Measurements from ENCODE around the gene EIPR1.

Gene EIPR1

DNA sequence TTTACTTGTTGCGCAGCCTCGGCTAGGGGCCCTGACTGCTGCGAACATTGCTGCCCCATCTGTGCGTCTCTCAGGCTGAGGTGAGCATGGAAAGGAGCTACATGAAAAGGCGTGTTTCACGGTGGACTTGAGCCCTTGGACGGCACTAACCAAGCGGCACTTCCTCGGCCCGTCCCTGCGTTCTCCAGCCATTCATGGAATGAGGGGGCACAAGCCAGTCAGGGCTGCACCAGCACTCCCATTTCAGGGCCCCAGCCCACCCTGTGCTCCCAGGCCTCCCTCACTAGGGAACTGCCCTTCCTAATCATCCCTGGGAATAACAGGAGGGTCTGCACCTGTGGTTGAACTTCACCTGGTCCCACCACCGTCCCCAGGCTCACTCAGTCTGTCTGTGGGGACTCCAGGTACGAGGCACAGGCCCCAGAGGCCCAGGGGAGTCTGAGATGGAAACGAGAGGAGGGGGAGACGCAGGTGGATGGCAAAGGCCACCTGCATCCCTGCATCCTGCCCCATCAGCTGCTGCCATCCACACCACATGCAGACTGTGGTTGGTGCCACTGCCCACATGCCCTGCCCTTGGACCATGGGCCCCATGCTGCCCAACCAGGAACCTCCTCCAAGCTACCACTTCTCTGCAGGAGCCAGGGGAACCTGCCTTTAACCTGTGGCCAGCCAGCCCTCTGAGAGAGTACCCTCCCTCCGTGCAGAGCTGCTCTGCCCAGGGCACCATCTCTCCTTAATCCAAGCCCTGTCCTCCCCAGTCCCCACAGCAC is 99.7 kb downstream of the EIPR1 start:
- no peak for DNase-seq (ENCODE audit: low read depth in 3 of 3, low spot score in 1 of 3)

- DNase-seq (ENCODE audit: low read depth in 3 of 3, low spot score in 1 of 3) = no peak
These were observed 100.4 kb downstream of the EIPR1 start for GRCh38 chr2:3277050-3277747.

GRCh38 chr2:3272761-3273160 is 104.9 kb downstream of the EIPR1 start:
- DNase-seq (ENCODE audit: low read depth in 3 of 3, low spot score in 1 of 3) = no peak

- DNase-seq (ENCODE audit: low read depth in 3 of 3, low spot score in 1 of 3) = no peak
These were observed 107.5 kb downstream of the EIPR1 start for GRCh38 chr2:3270095-3270478.

- no peak for DNase-seq (ENCODE audit: low read depth in 3 of 3, low spot score in 1 of 3)
These were observed 108.1 kb downstream of the EIPR1 start for GRCh38 chr2:3269425-3270094.

DNA sequence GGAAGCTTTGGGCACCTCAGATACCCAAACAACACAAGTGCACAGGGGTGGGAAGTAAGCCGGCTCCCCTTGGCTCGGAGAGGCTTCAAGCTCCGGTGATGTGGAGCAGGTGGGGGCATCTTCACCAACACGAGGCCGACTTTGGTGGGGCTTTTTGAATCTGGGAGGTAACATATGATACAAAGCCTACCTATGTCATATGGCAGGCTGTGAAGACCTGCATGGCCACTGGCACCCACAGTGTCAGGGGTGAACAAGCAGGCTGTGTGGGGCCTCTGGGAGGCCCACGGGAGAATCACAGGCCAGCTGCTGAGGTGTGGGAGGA is 109.0 kb downstream of the EIPR1 start:
- DNase-seq (ENCODE audit: low read depth in 3 of 3, low spot score in 1 of 3) = no peak

GRCh38 chr2:3267869-3268704 is 109.5 kb downstream of the EIPR1 start:
- DNase-seq (ENCODE audit: low read depth in 3 of 3, low spot score in 1 of 3) = no peak

DNA sequence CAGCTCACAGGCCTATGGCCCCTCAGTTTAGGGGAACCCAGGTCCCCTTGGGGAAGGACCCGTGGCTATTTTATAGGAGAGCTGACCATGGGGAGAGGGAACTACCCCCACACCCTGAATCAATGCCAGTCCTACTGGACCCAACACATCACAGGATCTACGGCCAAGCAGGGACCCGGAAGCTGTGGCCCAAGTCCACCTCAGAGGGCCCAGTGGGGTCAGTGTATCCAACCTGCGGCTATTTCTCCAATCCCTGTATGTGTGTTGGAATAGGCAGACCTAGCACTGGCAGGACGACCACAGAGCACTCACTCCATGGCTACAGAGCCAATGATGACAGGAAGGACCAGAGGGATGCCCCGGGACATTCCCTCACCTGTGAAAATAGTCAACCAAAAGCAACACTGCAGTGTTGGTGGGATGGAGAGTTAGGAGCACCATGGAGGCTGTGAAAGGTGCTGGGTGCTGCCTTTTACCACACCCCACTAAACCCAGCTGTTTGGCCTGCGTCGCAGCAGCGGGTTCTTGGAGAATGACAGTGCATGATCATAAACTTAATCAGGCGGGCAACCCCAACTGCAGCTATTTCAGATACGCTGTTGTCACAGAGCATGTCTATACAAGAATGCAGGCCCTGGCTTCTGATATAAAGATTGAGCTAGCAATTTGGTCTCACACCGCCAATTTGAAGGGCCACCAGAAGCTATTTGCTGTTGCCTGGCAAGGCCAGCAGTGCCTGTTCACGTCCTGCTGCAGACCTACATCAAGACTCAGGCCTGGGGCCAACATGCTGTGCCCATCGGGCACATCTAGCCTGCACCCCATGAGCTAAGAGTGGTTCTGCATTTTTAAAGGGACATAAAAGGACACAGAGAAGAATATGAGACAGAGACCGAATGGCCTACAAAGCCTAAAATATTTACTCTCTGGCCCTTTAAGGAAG is 110.4 kb downstream of the EIPR1 start:
- DNase-seq (ENCODE audit: low read depth in 3 of 3, low spot score in 1 of 3) = no peak

DNA sequence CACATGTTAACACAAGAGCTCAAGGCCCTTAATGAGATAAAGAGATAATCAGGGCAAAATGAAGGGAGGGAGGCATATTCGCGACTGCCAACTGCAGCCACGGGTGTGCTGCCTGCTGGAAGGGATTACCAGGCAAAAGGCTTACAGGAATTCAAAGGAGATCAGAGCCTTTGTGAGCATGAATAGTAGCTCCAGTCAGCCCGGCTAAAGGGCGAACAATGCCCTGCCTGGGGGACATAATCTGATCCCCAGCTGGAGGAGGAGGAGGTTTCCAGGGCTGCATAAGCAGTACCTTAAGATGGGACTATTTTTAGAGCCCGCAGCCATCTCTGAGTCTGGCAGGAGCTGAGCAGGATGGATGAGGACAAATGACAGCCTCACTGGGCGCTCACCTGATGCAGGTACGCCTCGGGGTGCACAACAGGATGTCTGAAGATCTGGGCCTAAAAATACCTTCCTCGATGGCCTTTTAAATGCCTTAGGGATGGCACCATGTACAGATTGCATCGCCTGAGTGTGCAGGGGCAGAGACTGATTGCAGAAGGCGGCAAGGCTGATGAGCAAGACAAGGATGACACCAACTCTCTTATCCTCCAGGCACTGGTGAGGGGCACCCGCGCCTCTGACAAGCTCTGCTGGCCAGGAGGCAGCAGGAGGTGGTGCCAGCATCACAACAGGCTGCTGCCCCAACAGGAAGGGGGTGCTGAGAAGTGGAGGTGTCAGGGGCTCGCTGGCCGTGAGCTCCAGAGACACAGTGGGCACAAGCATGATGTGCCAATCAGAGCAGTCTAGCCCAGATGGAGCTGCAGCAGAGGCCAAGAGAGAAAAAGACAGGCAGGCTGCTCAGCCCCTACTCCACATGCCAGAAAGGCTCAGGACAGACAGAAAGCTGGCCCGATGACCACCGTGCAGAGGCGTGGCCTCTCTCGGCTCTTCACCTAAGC is 111.4 kb downstream of the EIPR1 start:
- DNase-seq (ENCODE audit: low read depth in 3 of 3, low spot score in 1 of 3) = no peak

DNA sequence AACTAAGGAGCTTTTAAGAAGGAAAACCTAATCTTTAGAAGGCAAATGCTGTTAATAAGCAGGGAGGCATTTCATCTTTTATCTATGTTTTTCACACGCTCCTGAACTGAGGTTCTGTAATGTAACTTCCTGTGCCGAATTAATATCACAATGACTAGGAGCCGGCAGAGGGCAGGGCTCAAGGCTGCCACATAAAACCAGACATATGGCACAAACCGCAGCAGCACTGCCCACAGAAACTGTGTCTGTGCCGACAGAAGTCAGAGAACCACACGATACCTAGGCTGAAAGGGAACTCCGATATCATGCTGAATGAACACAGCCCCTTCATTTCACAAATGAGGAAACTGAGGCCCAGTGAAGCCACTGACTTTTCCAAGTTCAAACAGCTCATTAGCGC is 112.1 kb downstream of the EIPR1 start:
- DNase-seq (ENCODE audit: low read depth in 3 of 3, low spot score in 1 of 3) = no peak

GRCh38 chr2:3264010-3264744 is 113.4 kb downstream of the EIPR1 start:
- DNase-seq (ENCODE audit: low read depth in 3 of 3, low spot score in 1 of 3) = no peak

DNA sequence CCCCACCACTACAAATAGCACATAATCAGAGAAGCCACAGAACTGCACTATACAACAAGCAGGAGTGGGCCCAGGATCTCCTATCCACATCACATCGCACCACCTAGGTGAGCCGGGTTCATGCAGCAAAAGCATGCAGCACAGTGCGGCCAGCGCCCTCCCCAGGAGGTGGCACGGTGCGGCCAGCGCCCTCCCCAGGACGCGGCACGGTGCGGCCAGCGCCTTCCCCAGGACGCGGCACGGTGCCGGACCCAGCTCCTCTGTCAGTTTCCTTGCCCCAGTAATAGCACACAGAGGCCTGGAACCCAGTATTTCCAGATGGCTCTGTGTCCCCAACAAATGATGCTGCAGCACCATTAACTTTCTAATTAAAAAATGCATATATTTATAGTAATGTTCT is 114.1 kb downstream of the EIPR1 start:
- DNase-seq (ENCODE audit: low read depth in 3 of 3, low spot score in 1 of 3) = no peak

- DNase-seq (ENCODE audit: low read depth in 3 of 3, low spot score in 1 of 3) = no peak
These were observed 114.9 kb downstream of the EIPR1 start for GRCh38 chr2:3262437-3263388.

- no peak for DNase-seq (ENCODE audit: low read depth in 3 of 3, low spot score in 1 of 3)
These were observed 116.1 kb downstream of the EIPR1 start for GRCh38 chr2:3261511-3261910.

GRCh38 chr2:3260959-3261358 is 116.7 kb downstream of the EIPR1 start:
- DNase-seq (ENCODE audit: low read depth in 3 of 3, low spot score in 1 of 3) = no peak

DNA sequence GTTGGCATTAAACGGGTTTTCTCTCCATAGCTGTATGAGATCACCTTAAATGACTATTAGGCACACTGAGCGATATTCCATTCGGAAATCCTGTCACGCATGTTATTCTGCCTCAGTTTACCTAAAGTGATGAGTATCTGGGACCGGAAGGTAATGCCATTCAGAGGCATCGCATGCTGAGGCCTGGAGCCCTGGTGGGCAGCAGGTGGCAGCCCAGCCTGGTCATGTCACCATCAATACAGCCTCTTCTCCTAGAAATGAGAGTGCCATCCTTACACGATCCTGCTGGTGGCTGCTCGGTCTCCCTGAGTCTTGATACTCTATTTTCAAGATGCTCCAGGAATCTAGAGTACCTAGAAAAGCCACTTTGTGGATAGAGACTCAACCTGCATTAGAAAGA is 119.8 kb downstream of the EIPR1 start:
- DNase-seq (ENCODE audit: low read depth in 3 of 3, low spot score in 1 of 3) = no peak

DNA sequence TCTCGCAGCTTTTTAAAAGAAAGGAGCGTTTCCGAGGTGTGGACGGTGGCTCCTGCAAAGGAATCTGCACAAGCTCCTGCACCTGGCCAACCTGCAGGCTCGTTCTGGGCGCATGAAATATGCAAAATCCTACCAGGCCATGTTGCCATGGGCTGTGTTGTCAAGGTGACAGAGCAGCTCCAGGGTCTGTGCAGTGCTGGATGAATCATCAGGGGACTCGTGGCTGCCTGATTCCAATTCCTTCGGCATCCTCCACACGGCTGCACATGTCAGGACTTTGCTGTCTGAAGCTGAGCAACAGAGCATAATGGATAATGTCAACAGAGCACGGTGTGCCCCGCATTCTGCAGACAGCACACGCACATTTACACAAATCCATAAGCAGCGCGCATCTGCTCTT is 120.5 kb downstream of the EIPR1 start:
- DNase-seq (ENCODE audit: low read depth in 3 of 3, low spot score in 1 of 3) = no peak

GRCh38 chr2:3256605-3257004 is 121.0 kb downstream of the EIPR1 start:
- no peak for DNase-seq (ENCODE audit: low read depth in 3 of 3, low spot score in 1 of 3)
